Fibroblast of upper back skin (primary cell): ENCODE data around the gene PTPN18.
A peak's percentile ranks its signal among the peaks of the same experiment; 100 is the strongest.

Experiments used
- DNase-seq: peaks from one replicate; pipeline ENCODE4 v3.0.0-alpha.2; 2013

The PTPN18 gene

DNA sequence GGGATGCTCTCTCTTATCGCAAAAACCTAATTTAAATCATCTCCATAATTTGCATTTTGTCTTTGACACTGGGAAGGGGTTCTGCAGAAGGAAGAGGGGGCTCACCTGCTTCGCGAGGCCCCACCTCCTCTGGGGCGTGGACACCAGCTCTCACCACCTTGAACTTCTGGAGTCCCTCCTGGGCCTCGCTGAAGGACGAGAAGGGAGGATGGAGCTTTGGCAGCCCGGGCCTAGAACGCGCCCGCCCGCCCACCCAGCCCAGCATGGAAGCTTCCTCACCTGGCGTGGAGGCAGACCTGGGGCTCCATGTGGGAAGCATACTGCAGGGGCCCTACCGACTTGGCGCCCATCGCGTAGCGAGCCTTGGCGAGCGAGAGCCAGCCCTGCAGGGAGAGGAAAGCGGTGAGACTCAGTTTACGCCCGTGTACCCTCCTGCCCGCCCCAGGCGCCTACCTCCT, 14.3 kb upstream of the PTPN18 start:
- DNase-seq: no peak

DNA sequence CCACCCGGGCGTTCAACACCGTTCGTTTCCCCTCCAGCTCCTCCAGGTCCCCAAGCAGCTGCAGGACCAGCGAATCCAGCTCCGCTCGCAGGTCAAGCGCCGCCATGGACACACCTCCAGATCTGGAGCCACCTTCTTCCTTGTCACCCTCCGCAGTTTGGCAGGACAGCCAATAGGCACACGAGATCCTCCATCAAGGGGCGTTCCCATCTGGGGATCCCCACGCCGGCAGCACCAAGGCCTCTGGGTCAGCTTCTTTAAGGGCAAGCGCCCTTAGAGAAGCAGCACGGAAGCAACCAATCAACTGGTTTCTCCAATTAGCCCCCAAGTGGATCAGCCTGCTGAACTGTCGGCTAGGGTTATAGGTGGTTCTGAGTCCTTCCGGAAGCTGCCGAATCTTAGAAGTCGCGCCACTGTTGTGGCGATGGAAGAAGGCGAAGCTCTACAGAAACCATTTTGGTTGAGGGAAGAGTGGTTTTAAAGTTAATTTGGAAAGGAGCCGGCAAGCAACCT, 13.8 kb upstream of the PTPN18 start:
- DNase-seq: peak; percentile 93

DNA sequence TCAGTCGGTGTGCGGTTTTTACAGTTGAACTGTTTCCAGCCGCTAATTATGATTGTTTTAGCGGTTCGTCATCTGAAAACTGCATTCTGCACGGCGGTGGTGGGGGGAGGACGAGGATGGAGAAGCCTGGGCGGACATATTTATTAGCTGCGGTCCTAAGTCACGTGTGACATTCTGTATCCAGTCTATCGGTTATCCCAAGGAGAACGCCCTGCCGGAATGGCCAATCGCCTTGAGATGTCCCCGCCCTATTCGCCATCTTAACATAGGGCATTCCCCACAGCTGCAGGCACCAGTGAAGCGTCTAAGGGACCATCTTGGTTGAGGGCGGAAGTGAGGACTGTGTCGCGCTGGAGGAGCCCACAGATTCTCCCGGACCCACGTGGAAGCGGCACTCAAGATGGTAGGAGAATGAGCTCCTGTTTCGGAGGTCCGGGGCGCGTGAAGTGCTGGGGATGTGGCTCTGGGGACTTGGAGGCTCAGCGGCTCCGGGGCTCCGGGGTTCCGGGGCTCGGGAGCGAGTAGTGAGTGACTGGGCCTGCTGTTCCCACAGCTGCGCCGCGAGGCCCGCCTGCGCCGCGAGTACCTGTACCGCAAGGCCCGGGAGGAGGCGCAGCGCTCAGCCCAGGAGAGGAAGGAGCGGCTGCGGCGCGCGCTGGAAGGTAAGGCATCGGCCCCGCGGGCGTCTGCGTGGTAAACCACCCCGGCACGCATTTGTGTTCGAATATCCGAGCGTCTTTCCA, 13.2 kb upstream of the PTPN18 start, which contains the start of gene IMP4:
Gene IMP4 (plus strand): TSS at position 365 of the 743 bp plus-strand sequence. CDS start 36 bp downstream, at position 401.
- DNase-seq: peak; percentile 99

- no peak for DNase-seq
Observed at GRCh38 chr2:130344578-130344977, 11.3 kb upstream of the PTPN18 start.

DNA sequence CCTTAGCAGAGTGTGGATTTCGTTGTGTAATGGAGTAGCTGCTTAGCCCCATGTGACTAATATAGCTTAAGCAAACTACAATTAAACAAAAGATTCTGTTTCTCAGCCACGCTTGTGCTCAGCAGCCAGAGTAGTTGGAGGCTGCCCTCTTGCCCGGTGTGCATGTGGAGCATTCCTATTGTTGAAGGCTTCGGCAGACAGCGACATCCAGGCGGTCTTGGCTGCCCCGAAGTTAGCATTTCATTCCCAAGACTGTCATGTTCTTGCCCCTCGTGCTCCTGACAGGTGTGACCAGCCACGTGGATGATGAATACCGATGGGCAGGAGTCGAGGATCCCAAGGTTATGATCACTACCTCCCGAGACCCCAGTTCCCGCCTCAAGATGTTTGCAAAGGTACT, 10.8 kb upstream of the PTPN18 start:
- no peak for DNase-seq

DNA sequence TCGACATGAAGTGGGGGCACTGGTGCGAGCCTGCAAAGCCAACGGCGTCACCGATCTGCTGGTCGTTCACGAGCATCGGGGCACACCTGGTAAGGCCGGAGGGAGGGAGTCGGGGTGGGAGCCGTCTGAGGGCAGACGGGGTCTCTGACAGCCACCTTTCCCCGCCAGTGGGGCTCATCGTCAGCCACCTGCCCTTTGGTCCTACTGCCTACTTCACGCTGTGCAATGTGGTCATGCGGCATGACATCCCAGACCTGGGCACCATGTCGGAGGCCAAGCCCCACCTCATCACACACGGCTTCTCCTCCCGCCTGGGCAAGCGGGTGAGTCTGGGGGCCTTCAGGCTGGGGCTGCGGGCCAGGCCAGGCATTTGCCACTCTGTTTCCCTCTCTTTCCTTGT, 10.2 kb upstream of the PTPN18 start:
- DNase-seq: no peak

DNA sequence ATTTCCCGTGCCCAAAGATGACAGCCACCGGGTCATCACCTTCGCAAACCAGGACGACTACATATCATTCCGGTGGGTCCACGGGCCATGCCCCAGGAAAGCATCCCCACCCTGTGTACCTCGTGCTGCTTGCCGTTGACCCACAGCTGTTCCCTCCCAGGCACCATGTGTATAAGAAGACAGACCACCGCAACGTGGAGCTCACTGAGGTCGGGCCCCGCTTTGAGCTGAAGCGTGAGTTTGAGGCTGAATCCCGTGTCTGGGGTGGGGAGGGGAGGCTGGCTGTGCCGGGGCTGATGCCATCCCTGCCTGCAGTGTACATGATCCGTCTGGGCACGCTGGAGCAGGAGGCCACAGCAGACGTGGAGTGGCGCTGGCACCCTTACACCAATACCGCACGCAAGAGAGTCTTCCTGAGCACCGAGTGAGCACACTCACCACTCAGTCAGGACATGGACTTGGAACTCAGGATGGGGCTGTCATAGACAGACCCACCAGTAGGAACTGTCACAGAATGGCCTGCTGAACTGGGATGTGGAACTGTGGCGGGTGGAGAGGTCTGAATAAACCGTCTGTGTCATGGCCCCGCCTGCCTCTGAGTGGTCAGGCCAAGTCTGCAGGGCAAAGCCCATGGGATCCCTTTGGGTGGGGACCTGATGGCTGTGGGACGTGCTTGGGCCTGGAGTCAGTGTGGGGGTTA, 9.7 kb upstream of the PTPN18 start:
- no peak for DNase-seq

- DNase-seq: no peak
Observed at GRCh38 chr2:130346741-130347066, 9.2 kb upstream of the PTPN18 start.

DNA sequence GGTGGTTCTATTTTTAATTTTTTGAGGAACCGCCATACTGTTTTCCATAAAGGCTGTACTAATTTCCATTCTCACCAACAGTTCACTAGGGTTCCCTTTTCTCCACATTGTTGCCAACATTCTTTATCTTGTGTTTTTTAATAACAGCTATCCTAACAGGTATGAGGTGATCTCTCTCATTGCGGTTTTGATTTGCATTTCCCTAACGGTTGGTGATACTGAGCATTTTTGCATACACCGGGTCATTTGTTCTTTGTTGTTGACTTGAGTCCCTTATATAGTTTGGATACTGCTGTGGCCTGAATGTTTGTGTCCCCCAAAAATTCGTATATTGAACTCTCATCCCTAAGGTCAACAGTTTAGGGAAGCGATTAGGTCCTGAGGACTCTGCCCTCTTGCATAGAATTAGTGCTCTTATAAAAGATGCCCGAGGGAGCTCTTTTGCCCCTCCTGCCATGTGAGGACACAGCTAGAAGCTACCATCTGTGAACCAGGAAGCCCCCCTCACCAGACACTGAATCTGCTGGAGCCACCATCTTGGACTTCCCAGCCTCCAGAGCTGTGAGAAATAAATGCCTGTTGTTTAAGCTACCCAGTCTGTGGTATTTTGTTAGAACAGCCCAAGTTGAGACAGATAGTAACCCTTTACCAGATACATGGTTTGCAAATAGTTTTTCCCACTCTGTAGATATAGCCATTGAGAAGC, 8.5 kb upstream of the PTPN18 start:
- DNase-seq: no peak

GRCh38 chr2:130349174-130349573, 6.7 kb upstream of the PTPN18 start:
- DNase-seq: no peak

DNA sequence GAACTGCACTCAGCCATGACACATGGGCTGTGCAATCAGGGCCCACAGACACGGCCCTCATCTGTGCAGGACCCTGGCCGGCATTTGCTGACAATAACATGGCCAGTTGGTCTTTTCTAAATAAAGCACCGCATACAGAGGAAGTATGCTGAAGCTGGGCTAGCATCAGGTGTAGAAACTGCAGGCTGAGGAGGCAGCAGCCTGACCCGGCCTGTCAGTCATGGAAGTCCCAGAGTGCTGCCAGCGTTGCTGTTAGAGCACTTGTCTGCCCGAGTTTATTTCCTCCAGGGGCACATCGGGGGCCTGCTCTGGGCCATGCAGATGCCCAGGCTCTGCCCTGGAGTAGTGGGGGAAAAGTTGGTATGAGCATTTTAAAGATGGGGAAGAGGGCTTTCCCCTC, 4.1 kb upstream of the PTPN18 start:
- DNase-seq: no peak

DNA sequence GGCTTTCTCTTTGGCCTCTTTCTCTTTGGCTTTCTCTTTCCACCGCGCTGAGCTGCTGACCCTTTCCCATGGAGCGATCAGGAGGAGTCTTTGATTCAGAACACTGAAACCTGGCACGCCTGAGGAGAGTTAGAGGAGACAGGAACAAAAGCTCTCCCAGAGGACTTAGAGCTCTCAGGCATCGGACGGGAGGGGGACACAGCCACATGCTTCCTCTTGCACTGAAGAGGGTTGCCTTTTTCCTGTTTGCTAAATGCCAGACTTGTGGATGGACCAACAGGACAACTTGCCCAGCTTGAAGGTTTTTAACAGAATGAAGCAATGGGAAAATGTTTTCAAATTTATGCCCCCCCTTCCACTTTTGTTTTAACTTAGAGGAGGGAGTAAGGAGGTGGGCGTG, 3.6 kb upstream of the PTPN18 start:
- DNase-seq: no peak

DNA sequence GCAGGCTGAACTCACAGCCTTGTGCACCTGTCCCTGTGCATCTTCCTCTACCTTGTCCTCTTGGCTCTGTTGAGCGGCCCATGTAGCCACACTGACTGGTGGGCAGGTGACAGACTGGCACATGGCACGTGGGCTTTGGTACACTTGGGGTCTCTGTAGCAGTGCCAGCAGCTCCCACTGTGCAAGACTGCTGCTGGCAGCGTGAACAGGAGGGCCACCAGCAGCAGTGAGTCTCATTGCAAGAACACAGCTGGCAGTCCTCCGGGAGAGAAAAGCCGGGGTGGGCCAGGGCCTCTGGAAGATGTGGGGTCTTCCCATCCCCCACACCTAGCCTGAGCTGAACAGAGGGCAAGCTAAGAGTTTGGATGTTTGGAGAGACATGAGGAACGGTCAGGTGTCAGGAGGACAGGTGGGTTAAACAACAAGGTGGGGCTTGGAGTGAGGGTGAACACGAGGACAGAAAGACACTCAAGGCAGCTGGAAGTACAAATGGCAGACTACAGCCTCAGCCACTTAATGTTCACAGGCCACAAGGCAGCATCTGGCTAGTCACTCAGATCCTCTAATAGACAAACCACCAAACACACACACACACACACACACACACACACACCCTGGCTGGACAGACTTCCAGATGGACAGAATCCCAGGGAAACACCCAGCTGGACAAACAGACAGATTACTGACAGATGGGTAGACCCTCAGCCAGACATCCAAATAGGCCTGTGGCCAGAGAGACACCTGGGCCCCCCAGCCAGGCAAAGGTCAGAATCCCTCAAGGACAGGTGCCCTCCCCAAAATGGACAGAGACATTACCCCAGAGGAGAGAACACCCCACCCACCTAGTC, 2.3 kb upstream of the PTPN18 start:
- DNase-seq: no peak

DNA sequence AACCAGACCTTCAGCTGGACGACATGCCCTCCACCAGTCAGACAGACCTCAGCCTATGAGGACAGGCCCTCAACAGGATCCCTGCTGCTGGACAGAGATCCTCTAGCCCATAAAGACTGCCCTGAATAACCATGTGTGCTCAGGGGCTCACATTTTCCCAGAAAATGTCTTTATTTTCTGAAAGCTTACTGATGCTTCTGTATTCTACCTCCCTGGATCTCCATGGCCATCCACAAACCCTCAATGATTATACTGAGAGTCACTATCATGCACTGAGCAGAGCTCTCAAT, 1.8 kb upstream of the PTPN18 start:
- DNase-seq: no peak

GRCh38 chr2:130355172-130355577, 681 bp upstream of the PTPN18 start:
- DNase-seq: no peak

DNA sequence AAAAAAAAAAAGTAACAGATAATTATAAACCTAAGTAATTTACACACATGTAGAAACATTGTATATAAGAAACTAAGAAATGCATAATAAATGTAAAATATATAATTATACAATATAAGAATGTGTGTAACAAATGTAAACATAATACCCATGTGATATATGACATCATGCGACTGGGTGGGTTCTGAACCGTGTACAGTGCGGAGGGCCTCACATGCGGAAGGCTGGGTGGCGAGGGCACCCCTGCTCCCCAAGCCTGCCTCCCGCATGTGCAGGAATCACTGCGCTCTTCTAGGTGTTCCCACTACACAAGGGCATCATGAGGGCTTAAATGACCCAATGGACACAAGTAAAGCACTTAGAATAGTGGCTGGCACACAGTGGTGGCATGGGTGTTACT, 2.0 kb downstream of the PTPN18 start:
- no peak for DNase-seq

DNA sequence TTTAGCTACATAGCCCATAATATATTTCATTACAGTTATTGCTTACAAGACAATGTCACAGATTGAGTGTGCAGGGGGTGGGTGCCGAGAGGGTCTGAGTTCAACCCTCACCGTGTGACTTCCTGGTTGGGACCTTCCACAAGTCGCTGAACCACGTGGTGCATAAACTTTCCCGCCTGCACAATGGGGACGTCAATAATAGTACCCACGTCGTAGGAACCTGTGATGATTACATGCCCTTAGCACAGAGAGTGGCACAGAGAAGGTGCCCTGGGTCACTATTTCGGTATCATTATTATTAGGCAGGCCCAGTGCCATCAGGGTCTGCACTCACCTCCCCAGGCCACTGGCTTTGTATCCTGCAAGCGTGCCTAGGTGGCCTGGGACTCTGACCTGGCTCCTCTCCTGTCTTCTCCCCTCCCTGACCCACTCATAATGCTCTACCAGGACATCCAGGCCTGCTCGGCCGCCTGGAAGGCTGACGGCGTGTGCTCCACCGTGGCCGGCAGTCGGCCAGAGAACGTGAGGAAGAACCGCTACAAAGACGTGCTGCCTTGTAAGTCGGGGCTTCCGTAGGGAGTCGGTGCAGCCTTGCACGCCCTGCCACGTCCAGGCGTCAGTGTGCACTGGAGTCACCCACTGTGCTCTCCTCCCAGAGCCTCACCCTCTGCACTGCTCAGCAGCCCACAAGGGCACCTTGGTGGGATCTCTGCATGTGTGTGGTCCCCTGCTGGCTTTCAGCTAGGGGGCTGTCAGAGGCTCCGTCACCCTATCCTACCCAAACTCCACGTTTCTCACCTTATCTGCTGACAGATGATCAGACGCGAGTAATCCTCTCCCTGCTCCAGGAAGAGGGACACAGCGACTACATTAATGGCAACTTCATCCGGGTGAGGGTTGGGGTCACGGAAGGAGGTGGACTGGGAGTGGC, 2.8 kb downstream of the PTPN18 start:
- no peak for DNase-seq

GRCh38 chr2:130359466-130359865, 3.6 kb downstream of the PTPN18 start:
- DNase-seq: no peak

GRCh38 chr2:130363479-130363878, 7.6 kb downstream of the PTPN18 start:
- no peak for DNase-seq

DNA sequence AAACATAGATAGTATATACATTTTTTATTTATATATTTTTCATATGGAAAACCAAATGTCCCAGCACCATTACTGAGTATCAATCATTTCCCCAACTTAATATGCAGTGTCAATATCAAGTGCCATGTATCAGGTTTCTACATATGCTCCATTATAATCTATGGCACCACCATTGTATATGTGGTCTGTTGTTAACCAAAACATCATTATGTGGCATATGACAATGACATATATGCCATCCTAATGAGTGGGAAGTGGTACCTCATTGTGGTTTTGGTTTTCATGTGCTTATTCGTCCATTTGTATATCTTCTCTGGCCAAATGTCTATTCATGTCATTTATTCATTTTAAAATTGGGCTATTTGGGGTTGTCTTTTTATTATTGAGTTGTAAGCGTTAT, 9.2 kb downstream of the PTPN18 start:
- DNase-seq: no peak

DNA sequence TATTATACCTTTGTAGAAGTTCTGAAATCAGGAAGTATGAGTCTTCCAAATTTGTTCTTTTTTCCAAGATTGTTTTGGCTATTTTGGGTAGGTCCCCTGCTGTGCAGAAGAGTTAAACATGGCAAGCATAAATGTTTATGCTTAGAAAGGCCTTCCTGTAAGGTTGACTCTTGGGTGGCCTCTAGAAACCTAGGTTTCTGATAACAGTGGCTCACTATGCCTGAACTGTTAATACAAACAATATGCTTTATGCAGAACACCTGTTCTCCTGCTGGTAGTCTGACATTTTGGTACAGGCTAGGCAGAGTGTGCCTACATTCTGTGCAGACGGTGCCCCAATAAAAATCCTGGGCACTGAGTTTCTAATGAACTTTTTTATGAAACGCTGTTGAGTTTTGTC, 10.1 kb downstream of the PTPN18 start:
- DNase-seq: no peak

GRCh38 chr2:130366720-130367119, 10.9 kb downstream of the PTPN18 start:
- DNase-seq: no peak
